Skeletal muscle tissue (tissue), 4 donors: ENCODE measurements around the gene RRP1B. TPM values are rescaled to one million over a fixed set of nuclear protein-coding genes. Genes with fewer than 3 reads are reported as not detected.
A peak's percentile ranks its signal among the peaks of the same experiment; 100 is the strongest.
"Not testable (repeated sequence)": the region's sequence is repeated elsewhere in the genome, so short reads cannot be mapped to it uniquely, and the experiment has no call there.

Experiments used
- H3K27ac ChIP-seq: one replicate; pipeline ENCODE4 v1.7.0; 2013; ENCODE audit warnings: mild to moderate bottlenecking, low read depth, low read length, inconsistent platforms
- H3K27me3 ChIP-seq, 3 donors: one replicate each; pipeline ENCODE4 v1.7.0; 2013; ENCODE audit warnings: low read length in 3 of 3; ENCODE audit not compliant: control insufficient read depth in 3 of 3, insufficient read depth in 3 of 3
- H3K36me3 ChIP-seq, 3 donors: one replicate each; pipeline ENCODE4 v1.7.0; 2013; ENCODE audit warnings: low read length in 3 of 3; ENCODE audit not compliant: control insufficient read depth in 3 of 3, insufficient read depth in 3 of 3
- H3K4me1 ChIP-seq, 3 donors: one replicate each; pipeline ENCODE4 v1.7.0; 2013; ENCODE audit warnings: low read length in 3 of 3, mild to moderate bottlenecking in 3 of 3; ENCODE audit not compliant: control insufficient read depth in 3 of 3, insufficient read depth in 3 of 3
- H3K4me3 ChIP-seq, 3 donors: one replicate each; pipeline ENCODE4 v1.7.0; 2013; ENCODE audit warnings: low read length in 3 of 3
- H3K9ac ChIP-seq, 3 donors: one replicate each; pipeline ENCODE4 v1.7.0; 2013; ENCODE audit warnings: low read length in 3 of 3, mild to moderate bottlenecking in 3 of 3, moderate library complexity in 2 of 3, low read depth in 1 of 3
- H3K9me3 ChIP-seq, 3 donors: one replicate each; pipeline ENCODE4 v1.7.0; 2013; ENCODE audit warnings: low read length in 3 of 3; ENCODE audit not compliant: control insufficient read depth in 3 of 3
- total RNA-seq: library from RNA; depleted of rRNA; stranded (reverse); fragments of >200 nt; gene quantifications from one replicate; pipeline ENCODE4 v1.2.3, GENCODE V29; 2014
- donor health status: Osteomylitis.

Gene RRP1B
- total RNA-seq, 1 donor from 2014 or later = 13.6 TPM

- H3K27ac ChIP-seq, H3K9me3 ChIP-seq, H3K4me3 ChIP-seq, H3K27me3 ChIP-seq, H3K9ac ChIP-seq, H3K4me1 ChIP-seq, H3K36me3 ChIP-seq: not testable (repeated sequence)
Measured at GRCh38 chr21:43651926-43652325, 7.4 kb upstream of the RRP1B start.

GRCh38 chr21:43652616-43653015 is 6.7 kb upstream of the RRP1B start:
- H3K27ac ChIP-seq = no peak overlapping the region
- no peaks in the 10 kb centered on the region for H3K9me3 ChIP-seq
- H3K27me3 ChIP-seq = no peaks in the 10 kb centered on the region
- no peaks in the 10 kb centered on the region for H3K4me1 ChIP-seq
- H3K36me3 ChIP-seq = no peaks in the 10 kb centered on the region
- H3K4me3 ChIP-seq = no peak overlapping the region
- no peak overlapping the region for H3K9ac ChIP-seq

GRCh38 chr21:43653626-43654025 is 5.7 kb upstream of the RRP1B start:
- Histone ChIP-seq H3K4me1 (peaks cover 0 to 4% (median 0%) of the 10 kb centered on the region in 3 donors), H3K4me3 (no peak overlapping the region), H3K27me3 (no peaks in the 10 kb centered on the region), H3K27ac (no peak overlapping the region), H3K9me3 (no peaks in the 10 kb centered on the region), H3K9ac (no peak overlapping the region), H3K36me3 (no peaks in the 10 kb centered on the region)

GRCh38 chr21:43654806-43655489 is 4.4 kb upstream of the RRP1B start:
- no peak overlapping the region for H3K4me3 ChIP-seq
- H3K27ac ChIP-seq = no peak overlapping the region
- H3K27me3 ChIP-seq = no peaks in the 10 kb centered on the region
- H3K36me3 ChIP-seq = no peaks in the 10 kb centered on the region
- no peaks in the 10 kb centered on the region for H3K9me3 ChIP-seq
- peaks cover 5 to 10% (median 8%) of the 10 kb centered on the region in 3 donors for H3K4me1 ChIP-seq
- no peak overlapping the region for H3K9ac ChIP-seq

GRCh38 chr21:43657355-43658087 is 1.8 kb upstream of the RRP1B start:
- Histone ChIP-seq H3K4me3 (no peak overlapping the region), H3K27me3 (no peaks in the 10 kb centered on the region), H3K9me3 (no peaks in the 10 kb centered on the region), H3K36me3 (peaks cover 0 to 11% (median 9%) of the 10 kb centered on the region in 3 donors), H3K4me1 (peaks cover 13 to 20% (median 15%) of the 10 kb centered on the region in 3 donors), H3K27ac (no peak overlapping the region), H3K9ac (no peak overlapping the region)

DNA sequence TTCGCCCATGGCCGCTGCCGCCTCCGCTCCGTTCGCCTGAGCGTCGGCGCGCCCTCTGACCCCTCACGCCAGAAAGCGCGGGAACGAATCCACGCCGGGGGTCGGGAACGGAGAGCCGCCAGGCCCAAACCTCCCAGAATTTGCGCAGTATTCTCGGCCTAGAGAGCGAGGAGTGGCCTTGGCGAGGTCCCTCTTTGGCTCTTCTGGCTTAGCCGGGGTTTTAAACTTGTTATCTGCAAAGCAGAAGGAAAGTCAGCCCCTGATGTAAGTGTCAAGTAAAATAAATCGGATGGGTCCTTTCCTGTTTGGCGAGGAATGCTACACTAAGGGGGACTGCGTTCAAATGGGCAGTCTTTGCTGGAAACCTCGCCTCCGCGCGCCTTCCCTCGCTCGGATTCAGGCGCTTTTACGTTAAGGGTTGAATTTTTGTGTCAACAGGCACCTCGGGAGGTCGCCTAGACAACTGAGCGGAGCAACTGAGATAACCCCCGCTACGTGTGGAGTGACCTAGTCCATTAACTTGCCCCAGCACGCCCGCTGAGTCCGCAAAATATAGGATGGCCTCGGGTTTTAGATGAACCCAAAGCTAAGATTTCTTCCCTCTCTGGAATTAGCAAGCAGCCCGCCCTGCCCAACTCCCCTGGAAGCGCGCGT is 1.1 kb upstream of the RRP1B start:
- Histone ChIP-seq H3K27me3 (no peaks in the 10 kb centered on the region), H3K36me3 (peaks cover 0 to 11% (median 9%) of the 10 kb centered on the region in 3 donors), H3K9me3 (no peaks in the 10 kb centered on the region), H3K4me1 (peaks cover 13 to 20% (median 15%) of the 10 kb centered on the region in 3 donors), H3K4me3 (no peak overlapping the region), H3K9ac (no peak overlapping the region), H3K27ac (no peak overlapping the region)

DNA sequence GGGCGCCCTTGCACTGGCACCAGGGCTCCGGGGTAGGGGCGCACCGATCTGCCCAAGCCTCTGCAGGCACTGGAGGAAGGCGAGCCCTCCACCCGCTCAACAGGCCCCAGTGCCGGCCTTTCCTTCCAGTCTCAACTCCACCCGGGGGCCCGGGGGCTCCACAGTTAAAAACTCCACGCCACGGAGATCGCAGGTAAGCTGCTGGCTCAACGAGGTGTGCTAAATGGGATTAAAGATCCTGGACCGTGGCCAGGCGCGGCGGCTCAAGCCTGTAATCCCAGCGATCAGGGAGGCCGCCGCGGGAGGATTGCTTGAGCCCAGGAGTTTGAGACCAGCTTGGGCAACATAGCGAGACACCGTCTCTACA is 608 bp upstream of the RRP1B start:
- Histone ChIP-seq H3K36me3 (peaks cover 0 to 11% (median 10%) of the 10 kb centered on the region in 3 donors), H3K9ac (peak overlapping the region; percentile 80 to 93 (median 93)), H3K27me3 (no peaks in the 10 kb centered on the region), H3K9me3 (no peaks in the 10 kb centered on the region), H3K27ac (peak overlapping the region; percentile 81), H3K4me3 (peak overlapping the region; percentile 78 to 97 (median 94)), H3K4me1 (peaks cover 13 to 20% (median 15%) of the 10 kb centered on the region in 3 donors)

- Histone ChIP-seq H3K27me3 (no peaks in the 10 kb centered on the region), H3K4me3 (no peak overlapping the region), H3K4me1 (peaks cover 13 to 20% (median 15%) of the 10 kb centered on the region in 3 donors), H3K9me3 (no peaks in the 10 kb centered on the region), H3K9ac (no peak overlapping the region), H3K36me3 (peaks cover 2 to 24% (median 16%) of the 10 kb centered on the region in 3 donors), H3K27ac (no peak overlapping the region)
Measured at GRCh38 chr21:43662286-43662685, 2.9 kb downstream of the RRP1B start.

DNA sequence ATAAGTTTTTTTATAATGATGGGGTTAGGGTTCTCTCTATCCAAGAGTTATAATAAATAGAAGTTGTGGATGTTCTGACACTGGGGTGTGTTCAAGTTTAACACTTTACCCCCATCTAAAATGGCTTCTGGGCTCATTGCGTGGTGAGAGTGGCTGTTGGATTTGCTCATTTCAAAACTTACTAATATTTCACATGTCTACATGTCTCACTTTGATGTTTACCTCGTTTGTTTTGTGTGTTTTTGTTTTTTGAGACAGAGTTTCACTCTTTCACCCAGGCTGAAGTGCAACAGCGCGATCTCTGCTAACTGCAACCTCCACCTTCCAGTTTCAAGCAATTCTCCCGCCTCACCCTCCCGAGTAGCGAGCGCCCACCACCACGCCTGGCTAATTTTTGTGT is 3.7 kb downstream of the RRP1B start:
- Histone ChIP-seq H3K4me3 (no peak overlapping the region), H3K9ac (no peak overlapping the region), H3K27ac (no peak overlapping the region), H3K36me3 (peaks cover 2 to 24% (median 16%) of the 10 kb centered on the region in 3 donors), H3K4me1 (peaks cover 13 to 20% (median 15%) of the 10 kb centered on the region in 3 donors), H3K9me3 (no peaks in the 10 kb centered on the region), H3K27me3 (no peaks in the 10 kb centered on the region)

- Histone ChIP-seq H3K4me1 (peaks cover 5 to 15% (median 8%) of the 10 kb centered on the region in 3 donors), H3K27me3 (no peaks in the 10 kb centered on the region), H3K9me3 (no peaks in the 10 kb centered on the region), H3K9ac (no peak overlapping the region), H3K27ac (no peak overlapping the region), H3K36me3 (peaks cover 2 to 24% (median 16%) of the 10 kb centered on the region in 3 donors), H3K4me3 (no peak overlapping the region)
Measured at GRCh38 chr21:43664358-43664757, 5.0 kb downstream of the RRP1B start.
